ENCODE measurements around the gene NENF.

GRCh38 chr1:212433577-212434462 lies 1.1 kb downstream of the NENF start:
- TF ChIP-seq CTCF (IDR thresholded peaks at IDR 0.05) (no peak), POLR2AphosphoS5 (IDR thresholded peaks at IDR 0.05) (no peak), EP300 (IDR thresholded peaks at IDR 0.05) (no peak)
